Heart left ventricle (tissue), 16 donors: ENCODE data around the gene DIO3. TPM values are rescaled to one million over a fixed set of nuclear protein-coding genes. Genes with fewer than 3 reads are reported as not detected.
"Not testable (repeated sequence)": the region's sequence is repeated elsewhere in the genome, so short reads cannot be mapped to it uniquely, and the experiment has no call there.

Source experiments
- ATAC-seq, 4 donors: fragments of 200-7000 bp; cut with Tn5 transposase; one replicate each; pipeline ENCODE4 v1.9.1; 2020 to 2022; ENCODE audit warnings: moderate library complexity in 4 of 4, mild to moderate bottlenecking in 3 of 4, moderate number of reproducible peaks in 1 of 4
- DNase-seq, 5 donors: peaks; one replicate each; pipeline ENCODE4 v3.0.0-alpha.2; 2020
- H3K27ac ChIP-seq, 12 donors: fragments of 200-600 bp; sonication (generic) in 4 of 12; one replicate each; pipeline versions ENCODE4 v1.5.0 to v1.8.0; 2016 to 2022; ENCODE audit warnings: mild to moderate bottlenecking in 2 of 12
- H3K27me3 ChIP-seq, 9 donors: fragments of 200-600 bp; sonication (generic) in 2 of 9; one replicate each; pipeline versions ENCODE4 v1.5.1 to v1.8.0; 2016 to 2022; ENCODE audit warnings: mild to moderate bottlenecking in 3 of 9
- H3K36me3 ChIP-seq, 9 donors: fragments of 200-600 bp; sonication (generic) in 2 of 9; one replicate each; pipeline versions ENCODE4 v1.5.0 to v1.8.0; 2018 to 2022; ENCODE audit warnings: mild to moderate bottlenecking in 2 of 9
- H3K4me1 ChIP-seq, 12 donors: fragments of 200-600 bp; sonication (generic) in 4 of 12; one replicate each; pipeline versions ENCODE4 v1.5.0 to v1.8.0; 2016 to 2022; ENCODE audit warnings: mild to moderate bottlenecking in 3 of 12
- H3K4me3 ChIP-seq, 12 donors: fragments of 200-600 bp; sonication (generic) in 4 of 12; one replicate each; pipeline versions ENCODE4 v1.5.0 to v1.8.0; 2017 to 2022; ENCODE audit warnings: mild to moderate bottlenecking in 9 of 12, moderate library complexity in 4 of 12
- H3K9me3 ChIP-seq, 12 donors: fragments of 200-600 bp; sonication (generic) in 4 of 12; one replicate each; pipeline versions ENCODE4 v1.5.0 to v1.8.0; 2016 to 2022; ENCODE audit warnings: mild to moderate bottlenecking in 1 of 12
- CTCF ChIP-seq, 12 donors: fragments of 200-600 bp; sonication (generic) in 4 of 12; IDR thresholded peaks; one replicate each; pipeline versions ENCODE4 v1.5.0 to v1.8.0; 2018 to 2022; ENCODE audit warnings: antibody characterized with exemption in 12 of 12, mild to moderate bottlenecking in 5 of 12
- POLR2A ChIP-seq, 2 donors: fragments of 450-650 bp; IDR thresholded peaks; one replicate each; pipeline ENCODE4 v1.6.1; 2017; ENCODE audit warnings: antibody characterized with exemption in 2 of 2, mild to moderate bottlenecking in 2 of 2, moderate library complexity in 2 of 2
- WGBS, 4 donors: extraction: QIAGEN DNeasy Blood & Tissue Kit in 2 of 4; methylation state at CpG; one replicate each; pipeline versions ENCODE4 v1.1.5 to v1.1.7; 2013 to 2018; 5-methylcytosine and 5-hydroxymethylcytosine counted together
- intact Hi-C, 10 donors: fragments of 100-400 bp; cut with DNase I; formaldehyde crosslinking; loops; one replicate each; pipeline versions ENCODE4 v1.11.1 to v1.14.2; 2022
- polyA plus RNA-seq, 2 donors: library from polyadenylated mRNA; stranded (reverse); fragments of 200-250 nt; gene quantifications; one replicate each; pipeline ENCODE4 v1.2.3, GENCODE V29; 2013
- total RNA-seq, 9 donors: library from RNA; depleted of rRNA in 2 of 9; stranded (reverse); fragments of >200 nt in 2 of 9; fragmentation: NEBNext Ultra II Directional in 3 of 9; extraction: Animal tissue kit (Norgen Biotek cat#: 25700) in 3 of 9; gene quantifications; one replicate each; pipeline versions ENCODE4 v1.1.0 to v1.2.4, GENCODE V29; 2016 to 2023
- donor health status: ischemic (EF 13 %, LVEDD 7.1; RV severe dilation, severe dysfunction).
- donor health status: healthy with polysubstance abuse.
- donor health status: DM: no; HTN: yes; CAD: no.
- donor health status: DM: no; HTN: no; CAD: no.
- donor health status: ischemic (EF 25% LVEDD 6.9; RV normal size, moderate dysfunction).
- donor health status: ischemic (EF 25% LVEDD 5.7; RV mildly dilated, moderate dysfunction).
- donor health status: healthy.
- donor health status: DM: yes; HTN: yes; CAD: no.
- donor health status: ischemic (EF 35%, LVEDD 5.7; RV mildly dilated, moderate dysfunction).
- donor health status: nonischemic (EF 11% LVEDD 7.7; RV severe dilation, severe dysfunction).
- donor health status: DM: yes; HTN: yes; CAD: no.
- donor health status: PGD.
- donor health status: ischemic (EF 29% LVEDD 5.4; RV normal size, mild dysfunction).
- donor health status: nonischemic (EF 23%, LVEDD 6.1; RV moderate dilation, normal function).

DIO3 gene
- total and polyA plus RNA-seq, 11 donors = 0.12 to 0.48 (median 0.24) TPM; not detected in 6

DNA sequence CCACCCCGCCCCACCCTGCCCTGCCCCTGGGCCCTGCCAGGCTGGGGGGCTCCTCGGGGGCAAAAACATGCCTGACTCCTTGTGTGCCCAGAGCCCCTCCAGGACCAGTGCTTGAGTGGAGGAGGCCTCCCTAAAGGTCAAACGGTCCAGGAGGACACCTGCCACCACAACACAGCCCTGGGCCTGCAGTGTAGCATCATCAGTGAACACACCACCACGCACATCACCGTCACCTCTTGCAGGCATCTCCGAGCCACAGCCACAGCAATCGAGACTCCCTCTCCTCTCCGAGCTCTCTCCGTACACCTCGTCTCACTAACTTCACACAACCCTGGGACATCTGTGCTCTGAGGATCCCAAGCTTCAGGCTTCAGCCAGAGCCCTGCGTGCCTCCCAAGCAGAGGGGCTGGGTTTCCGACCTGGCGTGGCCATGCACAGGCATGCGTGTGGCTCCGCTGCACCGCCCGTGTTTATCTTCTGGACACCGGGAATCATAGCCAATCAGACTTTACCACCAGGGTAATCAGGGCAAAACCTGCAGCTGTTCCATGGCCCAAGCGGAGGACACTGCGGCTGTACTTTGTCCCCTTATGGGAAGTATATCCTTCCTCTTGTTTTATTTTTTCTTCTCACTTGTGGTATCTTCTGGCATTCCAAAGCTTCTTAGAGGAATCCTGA is 6.2 kb upstream of the DIO3 start:
- intact Hi-C loops = no loop called here
- 74 to 78% (median 74%) methylated on average over 17 to 20 of the region's 20 CpGs for WGBS, 4 donors
- ATAC-seq = no peak
- peaks cover 0 to 60% (median 19%) of the 10 kb centered on the region in 9 donors for H3K27me3 ChIP-seq
- no peak overlapping the region for H3K27ac ChIP-seq
- no peak overlapping the region for H3K4me3 ChIP-seq
- TF ChIP-seq CTCF (IDR thresholded peaks at IDR 0.05) (no peak), POLR2A (IDR thresholded peaks at IDR 0.05) (no peak)
- no peaks in the 10 kb centered on the region for H3K36me3 ChIP-seq
- peak in 1 of 5 donors; percentile 58 for DNase-seq
- H3K4me1 ChIP-seq = peaks cover 0 to 11% (median 0%) of the 10 kb centered on the region in 12 donors
- H3K9me3 ChIP-seq = no peaks in the 10 kb centered on the region

DNA sequence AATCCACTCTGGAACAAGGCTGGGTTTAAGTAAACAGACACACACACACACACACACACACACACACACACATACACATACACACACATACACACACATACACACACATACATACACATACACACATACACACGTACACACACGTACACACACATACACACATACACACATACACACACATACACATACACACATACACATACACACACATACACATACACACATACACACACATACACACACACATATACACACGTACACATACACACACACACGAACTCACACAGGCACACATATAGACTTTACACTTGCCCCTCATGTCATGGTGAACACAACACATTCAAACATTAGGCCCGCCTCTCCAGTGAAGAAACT is 5.6 kb upstream of the DIO3 start:
- H3K4me3 ChIP-seq, H3K27ac ChIP-seq, DNase-seq, intact Hi-C loops, ATAC-seq, H3K9me3 ChIP-seq, H3K36me3 ChIP-seq: not testable (repeated sequence)
- Histone ChIP-seq H3K4me1 (peaks cover 0 to 11% (median 0%) of the 10 kb centered on the region in 12 donors), H3K27me3 (peaks cover 0 to 61% (median 20%) of the 10 kb centered on the region in 9 donors)
- WGBS, 4 donors = 70 to 91% (median 87%) methylated on average over 5 of the region's 5 CpGs

DNA sequence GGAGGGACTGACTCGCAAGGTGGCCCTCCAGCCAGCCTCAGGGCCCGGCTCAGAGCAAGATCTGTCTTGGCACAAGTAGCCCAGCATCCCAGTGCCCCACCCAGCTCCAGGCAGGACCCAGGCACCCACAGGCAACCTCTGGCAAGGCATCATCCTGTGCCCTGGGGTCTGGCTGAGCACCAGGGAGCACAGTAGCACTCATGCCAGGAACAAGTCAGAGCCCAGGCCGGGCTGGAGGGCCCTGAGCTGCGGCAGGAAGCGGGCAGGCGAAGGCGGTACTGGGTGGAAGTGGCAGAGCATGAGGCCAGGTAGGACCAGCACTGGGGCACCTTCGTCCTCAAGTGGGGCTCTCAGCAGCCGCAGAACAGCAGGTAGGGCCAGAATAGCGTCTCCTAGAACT is 5.2 kb upstream of the DIO3 start:
- DNase-seq = peak in 2 of 5 donors; percentile 16 to 39
- intact Hi-C loops = no loop called here

DNA sequence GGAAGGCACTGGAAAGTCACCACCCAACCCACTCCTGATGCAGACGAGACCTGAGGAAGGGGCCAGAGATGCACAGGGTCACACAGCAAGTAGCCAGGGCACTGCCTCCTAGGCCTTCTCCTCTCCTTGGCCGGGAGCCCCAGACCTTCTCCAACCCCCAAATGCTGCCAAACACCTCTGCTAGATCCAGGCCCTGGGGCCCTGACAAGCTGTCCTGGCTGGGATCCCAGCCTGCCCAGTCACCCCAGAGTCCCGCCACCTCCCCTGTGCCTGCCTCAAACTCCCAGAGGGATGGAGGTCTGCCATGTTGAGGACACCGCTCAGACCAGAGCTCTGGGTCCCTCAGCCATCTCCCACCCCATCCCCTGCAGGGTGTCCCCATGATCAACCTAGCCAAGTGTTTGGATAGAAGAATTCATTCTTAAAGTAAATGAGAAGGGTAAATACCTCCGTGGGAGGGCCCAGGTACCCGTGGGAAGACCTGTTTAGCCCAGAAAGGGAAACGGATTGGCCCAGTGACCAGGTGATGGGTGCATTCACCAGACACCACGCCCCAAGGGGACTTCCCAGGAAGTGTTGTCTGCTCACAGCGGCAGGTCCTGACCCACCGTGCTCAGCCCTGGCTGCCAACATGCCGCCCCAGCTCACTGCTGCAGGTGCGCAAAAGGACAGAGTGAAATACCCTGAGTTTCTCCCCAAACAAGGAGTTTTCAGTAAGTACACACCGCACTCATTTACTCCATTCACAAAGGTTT is 4.6 kb upstream of the DIO3 start:
- H3K36me3 ChIP-seq = no peaks in the 10 kb centered on the region

More for the DNA sequence above, 5.2 kb upstream of the DIO3 start:
- no peak overlapping the region for H3K4me3 ChIP-seq
- TF ChIP-seq POLR2A (IDR thresholded peaks at IDR 0.05) = no peak
- TF ChIP-seq CTCF (IDR thresholded peaks at IDR 0.05) = no peak
- H3K4me1 ChIP-seq = peaks cover 0 to 11% (median 0%) of the 10 kb centered on the region in 12 donors
- H3K36me3 ChIP-seq = no peaks in the 10 kb centered on the region
- no peak overlapping the region for H3K27ac ChIP-seq
- peaks cover 0 to 3% (median 0%) of the 10 kb centered on the region in 12 donors for H3K9me3 ChIP-seq
- ATAC-seq = no peak
- 90 to 91% (median 91%) methylated on average over 8 to 10 of the region's 10 CpGs for WGBS, 4 donors
- peaks cover under 1 to 61% (median 22%) of the 10 kb centered on the region in 9 donors for H3K27me3 ChIP-seq

More for the DNA sequence above, 4.6 kb upstream of the DIO3 start:
- no peak for TF ChIP-seq POLR2A (IDR thresholded peaks at IDR 0.05)
- TF ChIP-seq CTCF (IDR thresholded peaks at IDR 0.05) = no peak
- Histone ChIP-seq H3K27me3 (peaks cover 6 to 66% (median 28%) of the 10 kb centered on the region in 9 donors), H3K27ac (no peak overlapping the region), H3K9me3 (peaks cover 0 to 9% (median 5%) of the 10 kb centered on the region in 12 donors), H3K4me3 (no peak overlapping the region), H3K4me1 (peaks cover 0 to 11% (median 0%) of the 10 kb centered on the region in 12 donors)
- ATAC-seq = no peak
- intact Hi-C loops = no loop called here
- DNase-seq = peak in 2 of 5 donors; percentile 23 to 42
- 74 to 81% (median 77%) methylated on average over 12 to 13 of the region's 13 CpGs for WGBS, 4 donors
